Measurements from ENCODE around the gene GRIK4.

- TF ChIP-seq EP300 (conservative IDR thresholded peaks at IDR 0.05; ENCODE audit: poor library complexity, severe bottlenecking): no peak
- TF ChIP-seq, protein P1, sequence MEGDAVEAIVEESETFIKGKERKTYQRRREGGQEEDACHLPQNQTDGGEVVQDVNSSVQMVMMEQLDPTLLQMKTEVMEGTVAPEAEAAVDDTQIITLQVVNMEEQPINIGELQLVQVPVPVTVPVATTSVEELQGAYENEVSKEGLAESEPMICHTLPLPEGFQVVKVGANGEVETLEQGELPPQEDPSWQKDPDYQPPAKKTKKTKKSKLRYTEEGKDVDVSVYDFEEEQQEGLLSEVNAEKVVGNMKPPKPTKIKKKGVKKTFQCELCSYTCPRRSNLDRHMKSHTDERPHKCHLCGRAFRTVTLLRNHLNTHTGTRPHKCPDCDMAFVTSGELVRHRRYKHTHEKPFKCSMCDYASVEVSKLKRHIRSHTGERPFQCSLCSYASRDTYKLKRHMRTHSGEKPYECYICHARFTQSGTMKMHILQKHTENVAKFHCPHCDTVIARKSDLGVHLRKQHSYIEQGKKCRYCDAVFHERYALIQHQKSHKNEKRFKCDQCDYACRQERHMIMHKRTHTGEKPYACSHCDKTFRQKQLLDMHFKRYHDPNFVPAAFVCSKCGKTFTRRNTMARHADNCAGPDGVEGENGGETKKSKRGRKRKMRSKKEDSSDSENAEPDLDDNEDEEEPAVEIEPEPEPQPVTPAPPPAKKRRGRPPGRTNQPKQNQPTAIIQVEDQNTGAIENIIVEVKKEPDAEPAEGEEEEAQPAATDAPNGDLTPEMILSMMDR (IDR thresholded peaks at IDR 0.05; ENCODE audit: poor library complexity, severe bottlenecking): no peak
- TF ChIP-seq EZH2 (IDR thresholded peaks at IDR 0.05; ENCODE audit: borderline replicate concordance, insufficient read depth, low read length, poor library complexity, severe bottlenecking): no peak
These were observed 283.6 kb downstream of the GRIK4 start for GRCh38 chr11:120795185-120795584.

All from neural cell (in vitro differentiated cells).